PC-3 (cell line): Measurements from ENCODE around the gene IFIT2.

Experiments
- CTCF ChIP-seq: fragments of 300-600 bp; sonication (generic); conservative IDR thresholded peaks from 2 replicates; pipeline ENCODE4 v1.5.1; 2017; ENCODE audit warnings: antibody characterized with exemption, low read depth, mild to moderate bottlenecking, low read length
- EZH2 ChIP-seq: fragments of 300-600 bp; sonication (generic); IDR thresholded peaks from one replicate; pipeline ENCODE4 v1.6.1; 2017; ENCODE audit warnings: antibody characterized with exemption, mild to moderate bottlenecking, low read length; ENCODE audit not compliant: unreplicated experiment

GRCh38 chr10:89266721-89267453 is 35.0 kb upstream of the IFIT2 start:
- TF ChIP-seq EZH2: no peak
- no peak for TF ChIP-seq CTCF
